Measurements from ENCODE around the gene PFN4.

- TF ChIP-seq CTCF (IDR thresholded peaks at IDR 0.05; ENCODE audit: borderline replicate concordance, extremely low read depth, low read length, poor library complexity, severe bottlenecking) (no peak), EZH2 (IDR thresholded peaks at IDR 0.05; ENCODE audit: borderline replicate concordance, low read depth, low read length, severe bottlenecking) (no peak)
Measured at GRCh38 chr2:24102677-24103076, 20.5 kb downstream of the PFN4 start.
